Fibroblast of pulmonary artery (primary cell): ENCODE results near the gene PTCD3.
A peak's percentile ranks its signal among the peaks of the same experiment; 100 is the strongest.

Source experiments
- DNase-seq: peaks from one replicate; pipeline ENCODE4 v3.0.0-alpha.2; 2010; ENCODE audit warnings: low read depth
- H3K4me3 ChIP-seq: replicated peaks from 2 replicates; pipeline ENCODE4 v1.5.1; 2011; ENCODE audit warnings: low read depth, mild to moderate bottlenecking, control low read depth, low read length, moderate library complexity
- TF ChIP-seq, protein P1 (sequence below): IDR thresholded peaks from 2 replicates; pipeline ENCODE4 v1.5.1; 2011; ENCODE audit warnings: mild to moderate bottlenecking, control low read depth, low read length, inconsistent platforms; ENCODE audit errors: missing control alignments

Gene PTCD3

DNA sequence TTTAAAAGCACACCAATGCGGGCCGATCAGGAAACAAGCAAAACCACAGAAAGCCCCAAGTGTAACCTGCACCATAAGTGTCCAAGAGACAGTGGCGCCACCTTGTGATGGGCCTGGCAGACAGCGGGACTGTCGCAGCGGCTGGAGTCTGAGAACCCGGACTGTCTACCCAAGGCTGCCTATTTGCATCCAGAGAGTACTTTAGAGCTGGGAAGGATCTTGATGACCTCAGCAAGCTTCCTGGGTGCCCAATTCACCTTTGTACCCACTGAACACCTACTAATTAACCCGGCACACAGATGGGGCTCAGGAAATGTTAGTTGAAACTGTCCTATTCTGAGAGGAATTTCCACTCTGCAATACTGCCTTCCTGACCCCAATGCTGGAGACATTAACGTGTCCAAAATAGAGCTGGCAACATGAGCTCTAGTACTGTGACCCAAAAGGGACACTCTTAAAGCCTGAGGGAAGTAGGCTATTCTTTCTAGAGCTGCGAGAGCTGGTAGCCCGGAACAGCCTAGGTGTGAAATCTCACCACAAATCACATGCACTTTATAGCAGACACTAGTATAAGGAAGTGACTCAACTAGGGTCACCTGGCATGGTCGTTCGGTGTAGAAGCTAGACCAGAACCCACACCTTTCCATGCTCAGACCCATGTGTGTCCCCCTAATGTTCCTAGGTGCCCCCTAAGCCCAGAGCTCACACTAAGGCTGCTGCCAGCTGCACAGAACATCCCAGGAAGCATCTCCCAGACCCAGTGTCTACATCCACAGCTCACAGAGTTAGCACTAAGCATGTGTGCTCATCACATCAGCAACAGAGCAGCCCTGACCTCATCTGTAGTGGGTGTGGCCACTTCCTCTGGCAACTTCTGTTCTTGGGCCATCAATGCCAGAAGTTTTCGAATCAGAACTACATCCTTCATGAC is 25.8 kb upstream of the PTCD3 start:
- peak; percentile 79 for DNase-seq
- H3K4me3 ChIP-seq = no peak overlapping the region
- TF ChIP-seq, protein P1, sequence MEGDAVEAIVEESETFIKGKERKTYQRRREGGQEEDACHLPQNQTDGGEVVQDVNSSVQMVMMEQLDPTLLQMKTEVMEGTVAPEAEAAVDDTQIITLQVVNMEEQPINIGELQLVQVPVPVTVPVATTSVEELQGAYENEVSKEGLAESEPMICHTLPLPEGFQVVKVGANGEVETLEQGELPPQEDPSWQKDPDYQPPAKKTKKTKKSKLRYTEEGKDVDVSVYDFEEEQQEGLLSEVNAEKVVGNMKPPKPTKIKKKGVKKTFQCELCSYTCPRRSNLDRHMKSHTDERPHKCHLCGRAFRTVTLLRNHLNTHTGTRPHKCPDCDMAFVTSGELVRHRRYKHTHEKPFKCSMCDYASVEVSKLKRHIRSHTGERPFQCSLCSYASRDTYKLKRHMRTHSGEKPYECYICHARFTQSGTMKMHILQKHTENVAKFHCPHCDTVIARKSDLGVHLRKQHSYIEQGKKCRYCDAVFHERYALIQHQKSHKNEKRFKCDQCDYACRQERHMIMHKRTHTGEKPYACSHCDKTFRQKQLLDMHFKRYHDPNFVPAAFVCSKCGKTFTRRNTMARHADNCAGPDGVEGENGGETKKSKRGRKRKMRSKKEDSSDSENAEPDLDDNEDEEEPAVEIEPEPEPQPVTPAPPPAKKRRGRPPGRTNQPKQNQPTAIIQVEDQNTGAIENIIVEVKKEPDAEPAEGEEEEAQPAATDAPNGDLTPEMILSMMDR = peak; percentile 86

DNA sequence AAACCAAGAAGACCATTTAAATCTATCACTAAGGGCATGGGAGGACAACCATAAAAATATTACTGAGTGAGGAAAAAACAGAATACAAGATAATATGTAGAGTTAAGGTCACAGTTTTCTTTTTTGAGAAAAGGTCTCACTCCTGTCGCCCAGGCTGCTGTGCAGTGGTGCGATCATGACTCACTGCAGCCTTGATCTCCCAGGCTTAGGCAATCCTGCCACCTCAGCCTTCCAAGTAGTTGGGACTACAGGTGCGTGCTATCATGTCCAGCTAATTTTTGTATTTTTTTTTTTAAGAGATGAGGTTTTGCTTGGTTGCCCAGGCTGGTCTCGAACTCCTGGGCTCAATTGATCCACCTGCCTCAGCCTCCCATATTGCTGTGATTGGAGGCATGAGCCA is 24.3 kb upstream of the PTCD3 start:
- no peak overlapping the region for H3K4me3 ChIP-seq
- TF ChIP-seq, protein P1 = no peak
- DNase-seq = no peak

DNA sequence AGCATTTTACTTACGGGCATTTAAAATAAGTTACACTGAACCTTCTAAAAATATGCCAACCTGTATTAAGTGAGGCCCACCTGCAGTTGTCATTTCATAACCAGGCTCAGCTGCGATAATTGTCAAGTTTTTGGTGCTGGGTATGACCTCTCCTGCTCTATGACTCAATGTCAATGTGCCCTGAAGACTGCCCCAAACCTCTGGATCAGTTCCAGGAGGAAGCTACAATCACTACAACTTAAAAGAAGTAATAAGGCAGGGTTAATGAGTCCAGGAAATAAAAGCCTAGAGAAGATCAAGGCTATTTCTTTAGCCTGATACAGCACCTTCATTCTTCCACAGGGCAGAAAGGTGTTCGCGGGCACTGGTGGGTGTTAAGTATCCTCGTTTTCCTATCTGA is 23.3 kb upstream of the PTCD3 start:
- TF ChIP-seq, protein P1 = no peak
- DNase-seq = no peak
- H3K4me3 ChIP-seq = no peak overlapping the region

DNA sequence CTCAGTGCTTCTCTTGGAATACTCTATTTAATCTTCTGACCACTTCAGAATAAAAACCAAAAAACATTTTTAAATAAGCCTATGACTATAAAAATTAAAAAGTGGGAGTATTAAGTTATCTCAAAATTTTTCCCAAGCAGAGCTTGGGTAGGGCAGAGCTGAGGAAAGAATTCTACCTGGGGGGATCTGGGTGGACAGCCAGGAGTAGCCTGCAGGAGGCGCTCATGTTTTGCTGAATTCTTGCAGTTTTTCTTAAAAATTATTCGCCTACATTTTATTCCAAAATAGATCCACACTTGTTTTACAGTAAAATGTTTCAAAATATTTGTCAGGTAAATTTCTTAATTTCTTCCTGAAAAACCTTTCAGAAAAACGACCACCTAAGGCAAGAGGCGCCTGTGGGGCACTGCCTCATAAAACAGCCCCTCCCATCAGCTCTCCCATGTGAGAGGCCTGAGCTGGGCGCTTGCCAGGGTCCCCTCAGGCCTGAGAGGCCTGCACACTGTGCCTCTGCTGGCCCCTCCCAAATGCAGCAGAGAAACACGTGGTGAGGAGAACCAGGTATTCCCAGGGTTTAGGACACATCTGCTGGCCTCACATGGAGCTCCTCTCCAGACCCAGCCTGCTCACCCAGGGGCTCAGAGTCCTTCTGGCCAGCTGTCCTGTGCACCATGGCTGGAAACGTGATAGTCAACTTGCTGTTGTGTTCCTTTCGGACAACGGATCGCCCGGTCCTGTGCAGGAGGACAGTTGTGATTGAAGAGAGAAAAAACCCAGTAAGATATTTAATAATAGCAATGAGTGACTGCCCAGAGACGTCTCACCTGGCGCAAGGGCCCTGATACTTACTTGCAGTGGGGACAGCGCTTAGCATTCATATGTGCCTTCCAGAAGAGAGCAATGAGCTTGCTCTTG is 17.8 kb upstream of the PTCD3 start:
- no peak for DNase-seq
- no peak overlapping the region for H3K4me3 ChIP-seq
- TF ChIP-seq, protein P1 = peak; percentile 43

DNA sequence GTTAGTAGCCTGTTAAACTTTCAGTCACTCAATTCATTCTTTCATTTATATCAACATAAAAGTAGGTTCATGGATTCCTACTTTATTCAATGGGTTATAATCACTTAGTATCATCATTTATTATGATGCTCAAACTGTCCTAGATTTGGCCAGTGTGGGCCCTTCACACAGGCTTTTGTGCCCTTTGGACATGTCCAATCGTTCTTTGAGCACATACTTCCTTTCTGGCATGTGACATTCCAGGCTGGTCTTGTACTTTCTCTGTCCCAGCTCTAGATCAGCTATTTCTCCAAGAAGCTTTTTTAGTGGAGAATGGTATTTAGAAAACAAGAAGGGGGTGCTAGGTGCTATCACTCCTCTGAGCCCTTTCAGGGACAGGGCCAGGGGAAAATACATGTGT is 11.8 kb upstream of the PTCD3 start:
- H3K4me3 ChIP-seq = no peak overlapping the region
- TF ChIP-seq, protein P1 = no peak
- no peak for DNase-seq

DNA sequence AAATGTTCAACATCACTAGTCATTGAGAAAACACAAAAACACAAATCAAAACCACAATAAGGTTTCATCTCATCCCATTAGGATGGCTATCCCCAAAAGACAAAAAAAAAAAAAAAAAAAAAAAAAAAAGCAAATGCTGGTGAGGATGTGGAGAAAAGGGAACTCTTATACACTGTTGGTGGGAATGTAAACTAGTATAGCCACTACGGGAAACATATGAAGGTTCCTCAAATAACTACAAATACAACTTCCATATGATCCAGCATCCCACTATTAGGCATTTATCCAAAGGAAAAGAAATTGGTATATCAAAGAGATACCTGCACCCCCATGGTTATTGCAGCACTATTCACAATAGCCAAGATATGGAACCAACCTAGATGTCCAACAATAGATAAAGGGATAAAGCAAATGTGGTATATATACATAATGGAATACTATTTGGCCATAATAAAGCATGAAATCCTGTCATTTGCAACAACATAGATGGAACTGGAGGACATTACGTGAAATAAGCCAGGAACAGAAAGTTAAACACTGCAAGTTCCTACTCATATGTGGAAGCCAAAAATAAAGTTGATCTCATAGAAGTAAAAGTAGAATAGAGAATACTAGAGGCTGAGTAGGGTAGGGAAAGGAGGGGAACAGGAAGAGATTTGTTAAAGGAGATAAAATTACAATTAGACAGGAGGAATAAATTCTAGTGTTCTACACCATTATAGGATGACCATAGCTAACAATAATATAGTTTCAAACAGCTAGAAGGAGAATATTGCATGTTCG is 8.7 kb upstream of the PTCD3 start:
- TF ChIP-seq, protein P1 = no peak
- no peak overlapping the region for H3K4me3 ChIP-seq
- no peak for DNase-seq
